Right atrium auricular region (tissue), 2 donors: ENCODE measurements around the gene MAIP1. TPM values are rescaled to one million over a fixed set of nuclear protein-coding genes. Genes with fewer than 3 reads are reported as not detected.

Experiments used
- DNase-seq: peaks from one replicate; pipeline ENCODE4 v3.0.0-alpha.2; 2019; ENCODE audit warnings: low spot score
- H3K27ac ChIP-seq, 2 donors: fragments of 200-600 bp; sonication (generic); 1 replicate in 1 of 2; 2 replicates in 1 of 2; pipeline ENCODE4 v1.5.1; 2016 to 2019
- H3K27me3 ChIP-seq, 2 donors: fragments of 200-600 bp; sonication (generic); one replicate each; pipeline versions ENCODE4 v1.5.1 to v1.6.0; 2017 to 2019
- H3K36me3 ChIP-seq: fragments of 200-600 bp; sonication (generic); one replicate; pipeline ENCODE4 v1.5.1; 2016
- H3K4me1 ChIP-seq, 2 donors: fragments of 200-600 bp; sonication (generic); one replicate each; pipeline versions ENCODE4 v1.5.1 to v1.6.0; 2017 to 2019
- H3K4me3 ChIP-seq, 2 donors: fragments of 200-600 bp; sonication (generic); 1 replicate in 1 of 2; 2 replicates in 1 of 2; pipeline ENCODE4 v1.5.1; 2017 to 2019; ENCODE audit warnings: mild to moderate bottlenecking in 1 of 2, moderate library complexity in 1 of 2
- H3K9me3 ChIP-seq, 2 donors: fragments of 200-600 bp; sonication (generic); one replicate each; pipeline ENCODE4 v1.5.1; 2019
- total RNA-seq, 2 donors: library from RNA; depleted of rRNA; stranded (reverse); fragments of >200 nt; gene quantifications; one replicate each; pipeline ENCODE4 v1.1.0, GENCODE V29; 2016
- TF ChIP-seq, protein P1 (sequence below), 2 donors: fragments of 200-600 bp; sonication (generic); IDR thresholded peaks; one replicate each; pipeline ENCODE4 v1.5.1; 2019; ENCODE audit warnings: antibody characterized with exemption in 2 of 2

MAIP1 gene
- total RNA-seq, 2 donors from 2014 or later = 11.0 to 18.2 TPM

DNA sequence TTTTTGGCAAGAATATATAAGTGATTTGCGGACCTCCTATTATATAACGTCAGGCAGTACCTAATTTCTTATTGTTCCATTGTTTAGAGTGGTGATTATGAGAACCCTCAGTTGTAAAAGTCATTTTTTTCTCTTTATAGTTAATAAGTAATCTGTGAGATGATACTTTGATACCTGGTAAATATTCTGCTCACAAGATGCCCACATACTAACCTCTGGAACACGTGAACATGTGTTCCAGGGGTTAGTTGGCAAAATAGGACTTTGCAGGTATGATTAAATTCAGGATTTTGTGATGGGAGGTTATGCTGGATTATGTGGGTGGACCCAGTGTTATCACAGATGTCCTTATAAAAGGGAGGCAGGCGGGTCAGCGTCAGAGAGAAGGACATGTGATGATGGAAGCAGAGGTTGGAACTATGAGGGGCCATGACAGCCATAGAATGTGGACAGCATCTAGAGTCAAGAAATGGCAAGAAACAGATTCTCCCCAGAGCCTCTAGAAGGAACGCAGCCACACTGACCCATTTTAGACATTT, 16.8 kb downstream of the MAIP1 start:
- no peak for DNase-seq
- H3K4me1 ChIP-seq = no peaks in the 10 kb centered on the region
- H3K9me3 ChIP-seq = no peaks in the 10 kb centered on the region
- H3K27ac ChIP-seq = no peak overlapping the region
- H3K4me3 ChIP-seq = no peak overlapping the region
- no peaks in the 10 kb centered on the region for H3K36me3 ChIP-seq
- TF ChIP-seq, protein P1, sequence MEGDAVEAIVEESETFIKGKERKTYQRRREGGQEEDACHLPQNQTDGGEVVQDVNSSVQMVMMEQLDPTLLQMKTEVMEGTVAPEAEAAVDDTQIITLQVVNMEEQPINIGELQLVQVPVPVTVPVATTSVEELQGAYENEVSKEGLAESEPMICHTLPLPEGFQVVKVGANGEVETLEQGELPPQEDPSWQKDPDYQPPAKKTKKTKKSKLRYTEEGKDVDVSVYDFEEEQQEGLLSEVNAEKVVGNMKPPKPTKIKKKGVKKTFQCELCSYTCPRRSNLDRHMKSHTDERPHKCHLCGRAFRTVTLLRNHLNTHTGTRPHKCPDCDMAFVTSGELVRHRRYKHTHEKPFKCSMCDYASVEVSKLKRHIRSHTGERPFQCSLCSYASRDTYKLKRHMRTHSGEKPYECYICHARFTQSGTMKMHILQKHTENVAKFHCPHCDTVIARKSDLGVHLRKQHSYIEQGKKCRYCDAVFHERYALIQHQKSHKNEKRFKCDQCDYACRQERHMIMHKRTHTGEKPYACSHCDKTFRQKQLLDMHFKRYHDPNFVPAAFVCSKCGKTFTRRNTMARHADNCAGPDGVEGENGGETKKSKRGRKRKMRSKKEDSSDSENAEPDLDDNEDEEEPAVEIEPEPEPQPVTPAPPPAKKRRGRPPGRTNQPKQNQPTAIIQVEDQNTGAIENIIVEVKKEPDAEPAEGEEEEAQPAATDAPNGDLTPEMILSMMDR (IDR thresholded peaks at IDR 0.05) = no peak
- no peaks in the 10 kb centered on the region for H3K27me3 ChIP-seq

DNA sequence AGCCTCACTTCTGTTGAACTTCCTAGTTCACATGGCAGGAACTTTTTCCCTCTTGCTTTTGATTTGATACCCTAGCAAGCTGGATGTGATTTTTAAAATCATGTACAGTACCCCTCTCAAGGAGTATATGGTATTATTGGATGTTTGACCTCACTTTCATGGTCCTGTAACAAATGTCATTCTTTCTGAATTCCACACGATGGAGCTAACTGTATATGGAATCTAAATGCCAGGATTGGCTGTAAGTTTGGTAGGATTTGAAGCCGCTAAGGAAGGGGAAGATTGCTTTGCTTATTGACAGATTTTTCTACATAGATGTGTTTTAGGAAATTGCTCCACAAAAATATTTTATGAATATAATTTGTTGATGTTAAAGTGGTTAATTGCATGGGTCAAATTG, 18.3 kb downstream of the MAIP1 start:
- no peak overlapping the region for H3K27ac ChIP-seq
- no peaks in the 10 kb centered on the region for H3K9me3 ChIP-seq
- no peaks in the 10 kb centered on the region for H3K36me3 ChIP-seq
- TF ChIP-seq, protein P1 (IDR thresholded peaks at IDR 0.05) = peak in 1 of 2 donors; percentile 58
- H3K4me1 ChIP-seq = no peaks in the 10 kb centered on the region
- no peak overlapping the region for H3K4me3 ChIP-seq
- H3K27me3 ChIP-seq = no peaks in the 10 kb centered on the region
- no peak for DNase-seq

DNA sequence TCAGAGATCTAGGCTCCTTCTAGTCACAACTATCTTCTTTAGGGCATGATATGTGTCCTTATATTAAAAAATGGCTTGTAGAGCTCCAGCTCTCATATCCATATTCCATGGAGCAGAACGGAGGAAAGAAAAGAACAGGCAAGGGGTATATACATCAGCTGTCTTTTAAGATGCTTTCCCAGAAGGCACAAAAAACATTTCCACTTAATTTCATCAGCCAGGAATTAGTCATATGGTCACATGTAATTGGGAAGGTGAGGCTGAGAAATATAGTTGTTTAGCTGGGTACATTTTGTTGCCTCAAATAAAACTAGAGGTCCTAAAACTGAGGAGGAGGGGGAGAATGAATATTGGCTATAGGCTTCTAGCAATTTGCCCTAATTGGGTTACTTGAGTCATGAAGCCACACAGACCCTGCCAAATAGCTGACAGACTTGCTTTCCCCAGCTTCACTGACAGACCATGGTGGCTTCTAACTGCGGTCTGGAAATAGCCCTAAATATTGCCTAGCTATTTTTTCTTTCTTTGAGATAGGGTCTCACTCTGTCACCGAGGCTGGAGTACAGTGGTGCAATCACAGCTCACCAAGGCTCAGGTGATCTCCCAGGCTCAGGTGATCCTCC, 20.0 kb downstream of the MAIP1 start:
- TF ChIP-seq, protein P1 (IDR thresholded peaks at IDR 0.05) = no peak
- Histone ChIP-seq H3K27ac (no peak overlapping the region), H3K27me3 (no peaks in the 10 kb centered on the region), H3K36me3 (no peaks in the 10 kb centered on the region), H3K9me3 (no peaks in the 10 kb centered on the region), H3K4me1 (peaks cover 0 to 5% of the 10 kb centered on the region in 2 donors), H3K4me3 (no peak overlapping the region)
- DNase-seq = no peak

DNA sequence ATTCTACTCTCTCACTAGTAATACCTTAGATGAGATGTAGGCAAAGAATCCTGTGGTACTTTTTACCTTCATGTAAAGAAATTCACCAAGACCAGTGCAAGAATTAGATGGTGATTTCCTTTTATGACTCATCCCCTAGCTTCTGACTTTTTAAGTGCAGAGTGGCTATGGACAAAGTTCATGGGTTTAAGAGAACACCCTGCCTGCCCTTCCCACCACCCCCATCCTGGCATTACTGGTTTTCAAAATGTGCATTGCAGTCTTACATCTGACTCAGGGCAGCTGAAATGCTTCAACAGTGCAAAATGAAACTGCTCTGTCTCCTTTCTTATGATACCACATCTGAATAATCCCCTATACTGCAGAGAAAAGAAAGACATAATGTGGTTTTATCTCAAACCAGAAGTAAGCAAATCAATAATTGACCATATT, 22.6 kb downstream of the MAIP1 start:
- Histone ChIP-seq H3K36me3 (no peaks in the 10 kb centered on the region), H3K9me3 (no peaks in the 10 kb centered on the region), H3K4me3 (no peak overlapping the region), H3K4me1 (peaks cover 0 to 5% of the 10 kb centered on the region in 2 donors), H3K27me3 (no peaks in the 10 kb centered on the region), H3K27ac (no peak overlapping the region)
- no peak for DNase-seq
- TF ChIP-seq, protein P1 (IDR thresholded peaks at IDR 0.05) = no peak

DNA sequence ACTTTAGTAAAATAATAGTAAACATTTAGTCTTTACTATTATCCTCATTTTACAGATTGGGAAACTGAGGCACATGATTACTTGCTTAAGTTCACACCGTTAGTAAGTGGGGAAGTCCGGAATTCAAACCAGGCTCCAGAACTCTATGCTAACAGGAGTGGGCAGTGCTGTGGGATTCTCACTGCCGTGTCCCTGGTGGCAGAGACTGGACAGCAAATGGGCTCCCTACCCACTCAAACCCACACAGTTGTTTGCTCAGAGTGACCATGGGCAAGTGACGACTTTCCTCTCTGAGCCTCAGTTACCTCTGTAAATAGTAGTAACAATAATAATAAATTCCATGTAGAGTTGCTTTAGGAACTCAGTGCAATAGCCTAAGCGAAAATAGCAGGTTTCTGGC, 24.0 kb downstream of the MAIP1 start:
- DNase-seq = no peak
- H3K4me1 ChIP-seq = peaks cover 0 to 5% of the 10 kb centered on the region in 2 donors
- H3K27me3 ChIP-seq = no peaks in the 10 kb centered on the region
- H3K36me3 ChIP-seq = no peaks in the 10 kb centered on the region
- no peaks in the 10 kb centered on the region for H3K9me3 ChIP-seq
- TF ChIP-seq, protein P1 (IDR thresholded peaks at IDR 0.05) = no peak
- H3K27ac ChIP-seq = no peak overlapping the region
- H3K4me3 ChIP-seq = no peak overlapping the region
